ES-I3 (cell line): ENCODE data around the gene ZCCHC24.

Source experiments
- H3K36me3 ChIP-seq: 2 replicates; pipeline ENCODE4 v1.6.1; 2013; ENCODE audit warnings: mild to moderate bottlenecking, low read length, control low read depth, moderate library complexity; ENCODE audit not compliant: insufficient read depth
- H3K4me1 ChIP-seq: 2 replicates; pipeline ENCODE4 v1.6.1; 2013; ENCODE audit warnings: mild to moderate bottlenecking, control low read depth, low read length; ENCODE audit not compliant: insufficient read depth
- H3K9ac ChIP-seq: 2 replicates; pipeline ENCODE4 v1.6.1; 2013; ENCODE audit warnings: low read depth, mild to moderate bottlenecking, low read length, moderate library complexity
- H3K9me3 ChIP-seq: 2 replicates; pipeline ENCODE4 v1.6.1; 2013; ENCODE audit warnings: mild to moderate bottlenecking, low read length, moderate library complexity; ENCODE audit not compliant: control insufficient read depth, insufficient read depth

ZCCHC24 gene

GRCh38 chr10:79351332-79351731, 94.1 kb downstream of the ZCCHC24 start:
- Histone ChIP-seq H3K4me1 (peaks cover 11% of the 10 kb centered on the region; the same call in 1 of the 2 replicates), H3K36me3 (peaks cover 25% of the 10 kb centered on the region), H3K9ac (no peak overlapping the region)

GRCh38 chr10:79350407-79351154, 94.8 kb downstream of the ZCCHC24 start:
- H3K36me3 ChIP-seq = peaks cover 25% of the 10 kb centered on the region
- no peak overlapping the region for H3K9ac ChIP-seq
- no peaks in the 10 kb centered on the region for H3K9me3 ChIP-seq
- H3K4me1 ChIP-seq = peaks cover 11% of the 10 kb centered on the region; the same call in 1 of the 2 replicates

More at GRCh38 chr10:79351332-79351731, 94.1 kb downstream of the ZCCHC24 start:
- H3K9me3 ChIP-seq = no peaks in the 10 kb centered on the region

- Histone ChIP-seq H3K9me3 (no peaks in the 10 kb centered on the region), H3K4me1 (peaks cover 11% of the 10 kb centered on the region; the same call in 1 of the 2 replicates), H3K36me3 (peaks cover 25% of the 10 kb centered on the region), H3K9ac (no peak overlapping the region)
Measured at GRCh38 chr10:79349766-79350406, 95.5 kb downstream of the ZCCHC24 start.

GRCh38 chr10:79349072-79349491, 96.3 kb downstream of the ZCCHC24 start:
- Histone ChIP-seq H3K9ac (no peak overlapping the region), H3K36me3 (peaks cover 19% of the 10 kb centered on the region)

GRCh38 chr10:79348640-79348988, 96.8 kb downstream of the ZCCHC24 start:
- H3K4me1 ChIP-seq = peaks cover 11% of the 10 kb centered on the region; the same call in 1 of the 2 replicates
- peak overlapping the region; percentile 88; the same call in 1 of the 2 replicates for H3K9ac ChIP-seq
- no peaks in the 10 kb centered on the region for H3K9me3 ChIP-seq
- peaks cover 19% of the 10 kb centered on the region for H3K36me3 ChIP-seq

More at GRCh38 chr10:79349072-79349491, 96.3 kb downstream of the ZCCHC24 start:
- H3K4me1 ChIP-seq = peaks cover 11% of the 10 kb centered on the region; the same call in 1 of the 2 replicates
- no peaks in the 10 kb centered on the region for H3K9me3 ChIP-seq

GRCh38 chr10:79347894-79348639, 97.4 kb downstream of the ZCCHC24 start:
- peaks cover 11% of the 10 kb centered on the region; the same call in 1 of the 2 replicates for H3K4me1 ChIP-seq
- peak overlapping the region; percentile 88 for H3K9ac ChIP-seq
- H3K9me3 ChIP-seq = no peaks in the 10 kb centered on the region
- H3K36me3 ChIP-seq = peaks cover 16% of the 10 kb centered on the region

GRCh38 chr10:79347226-79347893, 98.1 kb downstream of the ZCCHC24 start, which contains the start of gene PPIF:
TSS of gene PPIF (plus strand) at chr10:79347469. CDS start at chr10:79347549, 80 bp downstream.
- Histone ChIP-seq H3K36me3 (peaks cover 15% of the 10 kb centered on the region), H3K4me1 (peaks cover 11% of the 10 kb centered on the region; the same call in 1 of the 2 replicates), H3K9me3 (no peaks in the 10 kb centered on the region), H3K9ac (peak within 1 kb of the TSS; percentile 88)

- H3K36me3 ChIP-seq = peaks cover 11% of the 10 kb centered on the region
Measured at GRCh38 chr10:79346388-79347225, 98.8 kb downstream of the ZCCHC24 start.

GRCh38 chr10:79346012-79346340, 99.4 kb downstream of the ZCCHC24 start:
- Histone ChIP-seq H3K36me3 (peaks cover 8% of the 10 kb centered on the region), H3K9ac (no peak overlapping the region), H3K4me1 (peaks cover 11% of the 10 kb centered on the region; the same call in 1 of the 2 replicates), H3K9me3 (no peaks in the 10 kb centered on the region)

More at GRCh38 chr10:79346388-79347225, 98.8 kb downstream of the ZCCHC24 start:
- Histone ChIP-seq H3K4me1 (peaks cover 11% of the 10 kb centered on the region; the same call in 1 of the 2 replicates), H3K9ac (peak overlapping the region; percentile 26; the same call in 1 of the 2 replicates), H3K9me3 (no peaks in the 10 kb centered on the region)

GRCh38 chr10:79345241-79346011, 100.0 kb downstream of the ZCCHC24 start:
- H3K9ac ChIP-seq = no peak overlapping the region
- no peaks in the 10 kb centered on the region for H3K9me3 ChIP-seq
- peaks cover 4% of the 10 kb centered on the region; the same call in 1 of the 2 replicates for H3K36me3 ChIP-seq
- peaks cover 11% of the 10 kb centered on the region; the same call in 1 of the 2 replicates for H3K4me1 ChIP-seq

GRCh38 chr10:79344502-79345195, 100.8 kb downstream of the ZCCHC24 start:
- peaks cover 11% of the 10 kb centered on the region; the same call in 1 of the 2 replicates for H3K4me1 ChIP-seq
- H3K9ac ChIP-seq = no peak overlapping the region
- no peaks in the 10 kb centered on the region for H3K36me3 ChIP-seq
- H3K9me3 ChIP-seq = no peaks in the 10 kb centered on the region
